Measurements from ENCODE around the gene HECTD1. TPM values are rescaled to one million over a fixed set of nuclear protein-coding genes. Genes with fewer than 3 reads are reported as not detected.
"Not testable (repeated sequence)": the region's sequence is repeated elsewhere in the genome, so short reads cannot be mapped to it uniquely, and the experiment has no call there.

The HECTD1 gene
- polyA plus RNA-seq, 1 donor = 105 TPM

GRCh38 chr14:31228533-31228932 lies 20.9 kb upstream of the HECTD1 start:
- no peak for DNase-seq (ENCODE audit: low read depth)

- DNase-seq (ENCODE audit: low read depth) = no peak
Observed at GRCh38 chr14:31224808-31225207, 17.2 kb upstream of the HECTD1 start.

GRCh38 chr14:31223331-31223730 lies 15.7 kb upstream of the HECTD1 start:
- DNase-seq (ENCODE audit: low read depth) = no peak

GRCh38 chr14:31222834-31223233 lies 15.2 kb upstream of the HECTD1 start:
- DNase-seq (ENCODE audit: low read depth) = no peak

DNA sequence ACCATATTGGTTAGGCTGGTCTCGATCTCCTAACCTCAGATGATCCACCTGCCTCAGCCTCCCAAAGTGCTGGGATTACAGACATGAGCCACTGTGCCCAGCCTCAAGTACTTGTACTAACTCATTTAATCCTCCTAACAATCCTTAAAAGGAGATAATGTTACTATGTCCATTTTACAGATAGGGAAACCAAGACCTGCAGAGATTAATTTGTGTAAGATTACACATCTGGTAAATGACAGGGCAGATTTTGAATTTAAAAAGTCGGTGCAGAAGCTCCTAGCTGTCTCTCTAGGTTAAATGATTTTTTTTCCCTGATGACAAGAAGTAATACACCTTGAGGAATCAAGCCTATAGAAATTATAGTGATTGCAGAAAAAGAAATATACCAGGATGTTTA lies 13.7 kb upstream of the HECTD1 start:
- no peak for DNase-seq (ENCODE audit: low read depth)

GRCh38 chr14:31219169-31219568 lies 11.6 kb upstream of the HECTD1 start:
- no peak for DNase-seq (ENCODE audit: low read depth)

DNA sequence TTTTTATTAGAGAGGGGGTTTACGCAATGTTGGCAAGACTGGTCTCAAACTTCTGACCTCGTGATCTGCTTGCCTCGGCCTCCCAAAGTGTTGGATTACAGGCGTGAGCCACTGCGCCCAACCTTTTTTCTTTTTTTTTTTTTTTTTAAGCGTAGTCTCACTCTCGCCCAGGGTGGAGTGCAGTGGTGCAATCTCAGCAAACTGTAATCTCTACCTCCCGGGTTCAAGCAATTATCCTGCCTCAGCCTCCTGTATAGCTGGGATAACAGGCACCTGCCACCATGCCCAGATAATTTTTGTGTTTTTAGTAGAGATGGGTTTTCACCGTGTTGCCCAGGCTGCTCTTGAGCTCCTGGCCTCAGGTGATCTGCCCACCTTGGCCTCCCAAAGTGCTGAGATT lies 8.8 kb upstream of the HECTD1 start:
- DNase-seq (ENCODE audit: low read depth) = no peak

DNA sequence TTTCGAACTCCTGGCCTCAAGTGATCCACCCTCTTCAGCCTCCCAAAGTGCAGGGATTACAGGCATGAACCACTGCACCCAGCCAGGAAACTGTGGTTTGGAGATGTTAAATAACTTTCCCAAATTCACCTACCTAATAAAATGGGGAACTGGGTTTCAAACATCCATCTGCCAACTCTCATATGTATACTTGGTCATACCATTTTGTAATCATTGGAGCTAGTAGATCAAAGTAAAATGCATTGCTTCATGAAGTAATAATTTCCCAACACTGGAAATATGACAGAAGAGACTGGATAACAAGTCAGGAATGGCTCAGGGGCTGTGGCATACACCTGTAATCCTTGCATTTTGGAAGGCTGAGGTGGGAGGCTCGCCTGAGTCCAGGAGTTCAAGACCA lies 5.3 kb upstream of the HECTD1 start:
- no peak for DNase-seq (ENCODE audit: low read depth)

DNA sequence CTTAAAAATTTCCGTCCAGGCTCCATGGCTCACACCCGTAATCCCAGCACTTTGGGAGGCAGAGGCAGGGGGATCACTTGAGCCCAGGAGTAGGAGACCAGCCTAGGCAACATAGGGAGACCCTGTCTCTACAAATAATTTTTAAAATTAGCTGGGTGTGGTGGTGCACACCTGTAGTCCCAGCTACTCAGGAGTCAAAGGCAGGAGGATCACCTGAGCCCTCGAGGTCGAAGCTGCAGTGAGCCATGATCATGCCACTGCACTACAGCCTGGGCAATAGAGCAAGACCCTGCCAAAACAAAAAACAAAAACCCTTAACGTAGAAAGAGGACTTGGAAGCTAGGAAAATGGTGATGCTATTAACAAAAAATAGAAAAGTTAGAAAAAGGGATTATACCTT lies 2.0 kb upstream of the HECTD1 start:
- DNase-seq (ENCODE audit: low read depth) = no peak

GRCh38 chr14:31208546-31209424 lies 1.2 kb upstream of the HECTD1 start:
- no peak for DNase-seq (ENCODE audit: low read depth)

- no peak for DNase-seq (ENCODE audit: low read depth)
Observed at GRCh38 chr14:31207287-31207754, 272 bp downstream of the HECTD1 start.

DNA sequence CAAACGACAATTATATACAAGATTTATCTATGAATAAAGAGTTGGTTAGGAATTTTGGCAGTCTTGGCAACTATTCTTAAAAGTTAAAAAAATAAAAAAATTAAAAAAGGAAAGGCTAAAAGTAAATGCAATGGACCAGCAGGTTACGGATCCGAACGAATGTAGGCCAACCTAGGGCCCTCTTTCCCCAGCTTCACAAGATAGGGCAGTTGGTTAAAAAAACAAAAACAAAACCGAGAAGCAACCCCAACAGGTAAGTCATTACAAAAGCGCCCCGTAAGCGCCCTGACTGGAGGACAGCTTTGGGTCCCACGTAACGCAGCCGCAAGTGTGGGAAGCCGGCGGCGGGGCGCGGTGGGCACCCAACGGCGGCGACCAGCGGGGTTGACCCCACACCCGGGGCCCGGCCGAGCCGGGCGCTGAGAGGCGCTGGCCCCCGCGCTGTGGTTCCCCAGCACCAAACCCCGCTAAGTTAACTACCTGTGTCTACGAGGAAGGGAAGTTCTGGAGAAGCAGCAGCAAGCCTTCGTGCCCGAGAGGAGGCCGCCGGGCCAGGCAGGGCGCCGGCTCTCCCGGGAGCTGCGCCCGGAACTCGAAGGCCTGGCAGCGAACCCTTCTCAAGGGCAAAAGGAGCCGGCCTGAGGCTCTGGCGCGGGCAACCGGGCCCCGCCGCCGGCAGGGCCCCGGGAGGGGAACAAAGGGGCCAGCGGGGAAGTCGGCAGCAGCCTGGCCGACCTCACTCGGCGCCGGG lies 882 bp downstream of the HECTD1 start:
- no peak for DNase-seq (ENCODE audit: low read depth)

- DNase-seq (ENCODE audit: low read depth) = no peak
Observed at GRCh38 chr14:31205681-31206535, 1.7 kb downstream of the HECTD1 start.

DNA sequence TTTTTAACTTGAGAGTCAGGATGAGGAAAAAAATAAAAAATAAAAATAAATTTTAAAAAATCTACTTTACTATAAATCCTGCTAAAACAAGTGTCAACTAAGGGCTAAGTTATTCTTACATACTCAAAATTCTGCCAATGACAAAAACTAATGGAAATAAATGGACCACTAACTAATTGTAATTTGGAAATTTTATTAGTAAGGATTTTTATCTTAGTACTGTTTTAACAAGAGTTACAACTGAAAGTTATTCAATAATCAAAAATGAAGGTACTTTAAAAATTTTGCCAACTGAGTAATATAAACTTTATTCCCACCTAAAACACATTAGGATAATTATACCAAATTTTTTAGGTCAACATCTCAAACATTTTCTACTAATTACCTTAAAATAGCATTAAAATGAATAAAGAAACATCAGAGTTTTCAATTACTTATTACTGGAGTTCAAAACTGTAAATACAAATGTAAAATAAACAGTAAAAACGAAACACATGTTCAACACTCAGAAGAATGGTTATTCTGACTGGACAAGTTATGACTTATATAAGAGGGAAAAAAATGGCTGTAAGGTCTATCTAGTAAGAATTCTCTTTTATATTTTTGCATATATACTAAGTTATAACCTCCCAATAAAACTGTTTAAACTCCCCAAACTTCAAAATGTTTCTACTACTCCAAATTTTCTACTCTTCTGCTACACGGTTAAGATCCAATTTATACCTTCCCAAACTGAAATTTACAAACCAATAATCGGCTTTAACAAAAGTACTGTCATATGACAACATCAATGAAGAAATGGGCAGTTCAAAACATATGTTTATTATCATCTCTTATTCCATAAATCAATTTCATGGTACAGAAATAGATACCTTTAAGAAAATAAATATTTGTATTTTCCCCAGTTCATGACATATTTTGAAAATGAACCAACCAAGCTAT lies 2.7 kb downstream of the HECTD1 start:
- no peak for DNase-seq (ENCODE audit: low read depth)

- not testable (repeated sequence) for DNase-seq (ENCODE audit: low read depth)
Observed at GRCh38 chr14:31203899-31204592, 3.5 kb downstream of the HECTD1 start.

- DNase-seq (ENCODE audit: low read depth) = no peak
Observed at GRCh38 chr14:31203414-31203742, 4.2 kb downstream of the HECTD1 start.

DNA sequence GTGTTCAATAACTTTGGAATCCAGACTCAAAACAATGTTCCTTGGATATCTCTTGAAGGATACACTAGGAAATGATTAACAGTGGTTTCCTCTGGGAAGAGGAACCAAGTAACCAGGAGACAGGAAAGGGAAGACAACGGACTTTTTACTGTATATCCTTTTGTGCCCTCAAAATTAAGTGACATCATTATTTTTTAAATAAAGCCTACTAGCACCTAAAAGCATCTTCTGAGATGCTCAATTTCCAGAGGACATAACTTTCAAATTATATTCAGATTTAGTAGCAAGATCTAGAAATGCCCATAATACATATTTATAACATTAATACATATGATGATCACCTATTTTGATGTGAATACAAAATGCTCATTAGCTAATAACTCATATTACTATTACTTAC lies 6.5 kb downstream of the HECTD1 start:
- no peak for DNase-seq (ENCODE audit: low read depth)

- no peak for DNase-seq (ENCODE audit: low read depth)
Observed at GRCh38 chr14:31200702-31200990, 6.9 kb downstream of the HECTD1 start.

DNA sequence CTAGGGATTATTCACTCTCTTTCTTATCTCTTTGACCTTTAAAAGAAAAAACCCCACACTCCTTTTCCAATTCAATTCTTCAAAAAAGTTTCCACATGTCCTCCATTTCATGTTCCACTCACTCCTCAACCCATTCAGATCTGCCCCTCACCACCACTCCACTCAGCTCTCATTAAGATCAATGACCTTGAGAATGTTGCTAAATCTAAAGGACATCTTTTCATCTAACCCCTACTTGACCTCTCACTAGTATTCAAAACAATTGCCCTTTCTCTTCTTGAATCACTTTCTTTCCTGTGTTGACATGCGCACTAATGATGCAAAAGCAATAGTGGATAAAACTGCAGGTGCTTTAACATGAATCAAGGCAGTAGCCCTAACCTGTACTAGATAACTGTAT lies 9.9 kb downstream of the HECTD1 start:
- DNase-seq (ENCODE audit: low read depth) = no peak

DNA sequence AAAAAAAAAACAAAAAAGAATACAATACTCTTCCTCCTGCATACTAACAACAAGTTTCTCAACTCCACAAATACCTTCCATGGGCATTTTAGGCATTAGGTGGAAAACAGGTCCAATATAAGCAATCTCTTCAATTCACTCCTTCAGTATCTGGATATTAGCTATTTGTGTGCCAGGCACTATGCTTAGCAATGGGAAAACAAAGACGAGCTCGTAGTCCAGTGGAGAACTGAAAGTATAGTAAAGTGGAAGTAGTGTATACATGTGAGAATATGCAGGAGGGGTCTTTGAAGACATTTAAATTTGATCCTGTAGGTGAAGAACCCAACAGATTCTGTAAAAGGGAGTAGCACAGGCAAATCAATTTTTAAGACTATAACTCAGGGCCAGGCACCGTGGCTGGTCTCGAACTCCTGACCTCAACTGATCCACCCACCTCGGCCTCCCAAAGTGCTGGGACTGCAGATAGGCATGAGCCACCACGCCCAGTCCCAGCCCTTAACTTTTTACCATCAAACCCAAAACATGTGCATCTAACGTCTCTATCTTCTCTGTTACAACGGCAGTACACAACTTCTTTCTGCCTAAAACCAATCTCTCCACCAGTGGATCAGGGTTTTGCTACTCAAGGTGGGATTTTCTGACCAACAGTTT lies 10.6 kb downstream of the HECTD1 start:
- no peak for DNase-seq (ENCODE audit: low read depth)
